Endothelial cell (in vitro differentiated cells): Measurements from ENCODE around the gene KSR1. TPM values are rescaled to one million over a fixed set of nuclear protein-coding genes. Genes with fewer than 3 reads are reported as not detected.
"Not testable (repeated sequence)": the region's sequence is repeated elsewhere in the genome, so short reads cannot be mapped to it uniquely, and the experiment has no call there.

ENCODE experiments used
- DNase-seq: peaks from one replicate; pipeline ENCODE4 v3.0.0; 2021; ENCODE audit warnings: low spot score
- H3K27ac Mint-ChIP-seq: one replicate; pipeline ENCODE4 v1.8.0; 2021; ENCODE audit warnings: mixed read lengths, inconsistent platforms; ENCODE audit not compliant: unreplicated experiment
- H3K27me3 Mint-ChIP-seq: one replicate; pipeline ENCODE4 v1.8.0; 2021; ENCODE audit warnings: mild to moderate bottlenecking, moderate library complexity, mixed read lengths, inconsistent platforms; ENCODE audit not compliant: unreplicated experiment
- H3K36me3 Mint-ChIP-seq: one replicate; pipeline ENCODE4 v1.8.0; 2021; ENCODE audit warnings: mild to moderate bottlenecking, low read depth, mixed read lengths, inconsistent platforms; ENCODE audit not compliant: unreplicated experiment
- H3K4me1 Mint-ChIP-seq: one replicate; pipeline ENCODE4 v1.8.0; 2021; ENCODE audit warnings: mild to moderate bottlenecking, mixed read lengths, inconsistent platforms; ENCODE audit not compliant: unreplicated experiment
- H3K4me3 Mint-ChIP-seq: one replicate; pipeline ENCODE4 v1.8.0; 2021; ENCODE audit warnings: mild to moderate bottlenecking, mixed read lengths, inconsistent platforms; ENCODE audit not compliant: unreplicated experiment
- H3K9me3 Mint-ChIP-seq: one replicate; pipeline ENCODE4 v1.8.0; 2021; ENCODE audit warnings: mixed read lengths, inconsistent platforms; ENCODE audit not compliant: unreplicated experiment
- CTCF ChIP-seq: fragments of 200-600 bp; sonication (generic); IDR thresholded peaks from one replicate; pipeline ENCODE4 v1.5.0; 2021; ENCODE audit warnings: antibody characterized with exemption; ENCODE audit not compliant: unreplicated experiment
- long read RNA-seq: library from polyadenylated mRNA; unstranded; transcript quantifications from one replicate; pipeline ENCODE4 v2.0.0, GENCODE V29; 2020; ENCODE audit not compliant: unreplicated experiment
- total RNA-seq: library from RNA; stranded (reverse); fragmentation: NEBNext Ultra II Directional; extraction: Animal tissue kit (Norgen Biotek cat#: 25700); gene quantifications from one replicate; pipeline ENCODE4 v1.2.1, GENCODE V29; 2021; ENCODE audit not compliant: unreplicated experiment

The KSR1 gene
- total RNA-seq, result 65.2 TPM
- long read RNA-seq, result 0 reads

GRCh38 chr17:27455914-27456680, at the start of gene KSR1:
KSR1 (plus strand) TSS chr17:27456448; CDS start chr17:27456644, 196 bp downstream.
- peak; percentile 22 for TF ChIP-seq CTCF
- DNase-seq, result peak; percentile 80
- no peaks in the 10 kb centered on the region for H3K9me3 Mint-ChIP-seq
- H3K27me3 Mint-ChIP-seq, result peaks cover 3% of the 10 kb centered on the region
- peak within 1 kb of the TSS; percentile 80 for H3K27ac Mint-ChIP-seq
- no peaks in the 10 kb centered on the region for H3K36me3 Mint-ChIP-seq
- peaks cover 23% of the 10 kb centered on the region for H3K4me1 Mint-ChIP-seq
- peak within 1 kb of the TSS; percentile 97 for H3K4me3 Mint-ChIP-seq

GRCh38 chr17:27407916-27408864, 48.1 kb upstream of the KSR1 start:
- no peak for TF ChIP-seq CTCF
- Mint-ChIP-seq H3K27me3 (peaks cover 2% of the 10 kb centered on the region), H3K4me1 (peaks cover 5% of the 10 kb centered on the region), H3K27ac (no peak overlapping the region), H3K36me3 (no peaks in the 10 kb centered on the region), H3K9me3 (no peaks in the 10 kb centered on the region), H3K4me3 (no peak overlapping the region)
- DNase-seq, result no peak

- TF ChIP-seq CTCF, result no peak
- Mint-ChIP-seq H3K36me3 (no peaks in the 10 kb centered on the region), H3K4me3 (no peak overlapping the region), H3K4me1 (peaks cover 5% of the 10 kb centered on the region), H3K27ac (no peak overlapping the region), H3K27me3 (peaks cover 2% of the 10 kb centered on the region), H3K9me3 (no peaks in the 10 kb centered on the region)
- no peak for DNase-seq
Measured at GRCh38 chr17:27408891-27409290, 47.4 kb upstream of the KSR1 start.

GRCh38 chr17:27412158-27412557, 44.1 kb upstream of the KSR1 start:
- H3K4me1 Mint-ChIP-seq, H3K36me3 Mint-ChIP-seq, H3K27me3 Mint-ChIP-seq, H3K27ac Mint-ChIP-seq, H3K9me3 Mint-ChIP-seq, DNase-seq, H3K4me3 Mint-ChIP-seq: not testable (repeated sequence)

- TF ChIP-seq CTCF, result no peak
- H3K36me3 Mint-ChIP-seq, result no peaks in the 10 kb centered on the region
- H3K27me3 Mint-ChIP-seq, result peaks cover 2% of the 10 kb centered on the region
- no peak overlapping the region for H3K27ac Mint-ChIP-seq
- no peak for DNase-seq
- H3K4me3 Mint-ChIP-seq, result no peak overlapping the region
- H3K4me1 Mint-ChIP-seq, result no peaks in the 10 kb centered on the region
- H3K9me3 Mint-ChIP-seq, result no peaks in the 10 kb centered on the region
Measured at GRCh38 chr17:27413315-27413714, 42.9 kb upstream of the KSR1 start.
